SK-N-MC (cell line): ENCODE measurements around the gene ANKRD22.

Experiments
- EZH2 ChIP-seq: fragments of 200-600 bp; sonication (generic); IDR thresholded peaks from one replicate; pipeline ENCODE4 v1.6.1; 2017; ENCODE audit warnings: antibody characterized with exemption
- POLR2AphosphoS5 ChIP-seq: IDR thresholded peaks from 2 replicates; pipeline ENCODE4 v1.6.1; 2012; ENCODE audit warnings: mild to moderate bottlenecking, low read depth, low read length, borderline replicate concordance

- TF ChIP-seq EZH2: no peak
- TF ChIP-seq POLR2AphosphoS5: no peak
Measured at GRCh38 chr10:88853155-88853881, 1.7 kb upstream of the ANKRD22 start.
